ENCODE measurements around the gene DUSP10. TPM values are rescaled to one million over a fixed set of nuclear protein-coding genes. Genes with fewer than 3 reads are reported as not detected.

DUSP10 gene
- total RNA-seq: 1 to 10 TPM; 2.7 to 4.2 TPM
- 1 to 10 TPM; 1.4 to 4.4 (median 2.5) TPM for polyA plus RNA-seq
- total RNA-seq: 9.6 to 104 (median 11.7) reads per million in 6 experiments

GRCh38 chr1:221741703-221742554 lies at the start of gene DUSP10:
Gene DUSP10, minus strand, starts transcription at chr1:221742089. Its CDS starts 2,345 bp downstream, at chr1:221739744.
- POLR2A ChIA-PET: interaction anchor here (0.7 to 4.4 kb wide), 14 partner anchors 9 to 971 kb away, joined by 4 to 35 read pairs (median 6); partner anchors contain the start of genes AIDA and BROX

DNA sequence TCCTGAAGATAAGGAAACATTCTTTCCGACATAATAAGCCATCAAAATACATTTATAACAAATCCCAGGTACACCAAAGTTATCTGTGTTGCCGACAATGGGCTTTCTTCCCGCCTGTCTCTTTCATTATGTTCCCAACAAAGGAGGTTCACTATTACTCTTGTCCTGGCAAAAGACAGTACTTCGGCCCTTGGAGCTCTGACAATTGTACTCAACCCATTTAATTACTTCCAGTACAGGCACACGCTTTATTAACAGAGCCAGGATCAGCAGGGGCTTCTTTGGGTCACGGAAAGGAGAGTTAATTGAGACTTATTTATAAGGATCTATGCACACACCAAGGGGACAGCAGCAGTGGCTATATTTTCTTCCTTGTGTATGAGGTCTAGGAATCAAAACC lies 46.6 kb upstream of the DUSP10 start:
- DNase-seq: no peak
- Mint-ChIP-seq H3K9me3 (no peaks in the 10 kb centered on the region), H3K4me1 (peaks cover 4 to 27% (median 12%) of the 10 kb centered on the region in 4 donors), H3K4me3 (no peak overlapping the region), H3K36me3 (no peaks in the 10 kb centered on the region), H3K27ac (no peak overlapping the region), H3K27me3 (no peaks in the 10 kb centered on the region)
- POLR2A ChIA-PET: no interaction called here
- no peak for ATAC-seq

More at GRCh38 chr1:221741703-221742554, at the start of gene DUSP10:
- Mint-ChIP-seq H3K4me1 (peaks cover 9 to 30% (median 19%) of the 10 kb centered on the region in 4 donors), H3K27me3 (no peaks in the 10 kb centered on the region), H3K27ac (peak within 1 kb of the TSS in 5 of 10 donors; percentile 49 to 94 (median 73)), H3K9me3 (no peaks in the 10 kb centered on the region), H3K36me3 (peaks cover 0 to 19% (median 17%) of the 10 kb centered on the region in 3 donors), H3K4me3 (peak within 1 kb of the TSS in 3 of 10 donors; percentile 39 to 86 (median 70))
- peak; percentile 81 to 85 for ATAC-seq
- DNase-seq: peak; percentile 90 to 100 (median 99)

DNA sequence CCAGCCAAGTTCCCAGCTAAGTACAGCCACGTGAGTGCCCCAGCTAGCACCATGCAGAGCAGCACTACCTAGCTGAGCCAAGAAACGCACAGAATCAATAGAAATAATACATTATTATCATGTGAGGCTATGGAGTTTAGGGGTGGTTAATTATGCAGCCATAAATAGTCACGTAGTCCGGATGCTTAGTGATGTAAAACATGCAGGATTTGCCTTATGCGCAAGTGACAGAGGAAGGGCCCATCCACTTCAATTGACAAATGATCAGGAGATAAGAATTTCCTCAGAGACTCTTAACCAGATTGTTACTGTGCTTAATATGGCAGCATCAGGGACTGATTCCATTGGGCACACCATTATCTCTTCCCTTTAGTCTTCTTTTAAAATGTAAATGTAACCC lies 44.8 kb upstream of the DUSP10 start:
- POLR2A ChIA-PET: no interaction called here

GRCh38 chr1:221783936-221784335 lies 42.0 kb upstream of the DUSP10 start:
- POLR2A ChIA-PET: interaction anchor here (1.0 to 2.8 kb wide), 2 partner anchors 18 to 42 kb away, joined by 3 to 8 read pairs; partner anchors contain the start of gene DUSP10
- peak overlapping the region; percentile 51 to 80 (median 66) for H3K4me3 Mint-ChIP-seq
- peak in 4 of 10 donors; percentile 8 to 46 (median 31) for DNase-seq
- no peaks in the 10 kb centered on the region for H3K9me3 Mint-ChIP-seq
- H3K36me3 Mint-ChIP-seq: no peaks in the 10 kb centered on the region
- no peaks in the 10 kb centered on the region for H3K27me3 Mint-ChIP-seq
- H3K4me1 Mint-ChIP-seq: peaks cover 15 to 58% (median 43%) of the 10 kb centered on the region in 4 donors
- peak; percentile 84 to 87 for ATAC-seq
- peak overlapping the region in 4 of 10 donors; percentile 15 to 65 (median 42) for H3K27ac Mint-ChIP-seq

More for the DNA sequence above, 44.8 kb upstream of the DUSP10 start:
- no peak overlapping the region for H3K4me3 Mint-ChIP-seq
- H3K36me3 Mint-ChIP-seq: no peaks in the 10 kb centered on the region
- no peaks in the 10 kb centered on the region for H3K9me3 Mint-ChIP-seq
- H3K27me3 Mint-ChIP-seq: no peaks in the 10 kb centered on the region
- DNase-seq (no peak), ATAC-seq (no peak)
- no peak overlapping the region for H3K27ac Mint-ChIP-seq
- peaks cover 6 to 34% (median 24%) of the 10 kb centered on the region in 4 donors for H3K4me1 Mint-ChIP-seq

GRCh38 chr1:221783437-221783836 lies 41.5 kb upstream of the DUSP10 start:
- Mint-ChIP-seq H3K4me3 (peak overlapping the region; percentile 51 to 80 (median 66)), H3K27ac (peak overlapping the region in 5 of 10 donors; percentile 15 to 65 (median 27)), H3K36me3 (no peaks in the 10 kb centered on the region), H3K9me3 (no peaks in the 10 kb centered on the region), H3K27me3 (no peaks in the 10 kb centered on the region), H3K4me1 (peaks cover 19 to 63% (median 48%) of the 10 kb centered on the region in 4 donors)
- POLR2A ChIA-PET: interaction anchor here (2.8 kb wide), 1 partner anchor 42 kb away, joined by 8 read pairs; the partner anchor contains the start of gene DUSP10
- DNase-seq (peak in 4 of 10 donors; percentile 47 to 64 (median 50)), ATAC-seq (peak; percentile 84 to 89)

DNA sequence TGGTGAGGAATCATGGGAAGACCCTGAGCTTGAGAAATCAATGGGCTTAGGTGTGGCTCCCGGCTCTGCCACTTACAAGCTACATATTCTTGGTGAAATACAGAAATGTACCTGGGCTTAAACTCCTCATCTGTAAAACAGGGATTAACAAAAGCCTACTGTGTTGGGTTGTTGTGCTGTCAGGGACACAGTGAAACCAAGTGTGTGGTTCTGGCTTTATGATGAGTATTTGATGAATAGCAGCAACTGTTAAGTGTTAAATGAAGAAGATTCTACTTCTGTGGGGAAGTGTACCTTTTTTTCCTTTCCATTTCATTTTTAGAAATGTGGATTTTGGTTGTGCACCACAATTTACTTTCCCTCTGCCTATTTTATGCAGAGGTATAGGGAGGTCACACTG lies 41.1 kb upstream of the DUSP10 start:
- H3K36me3 Mint-ChIP-seq: no peaks in the 10 kb centered on the region
- H3K4me1 Mint-ChIP-seq: peaks cover 22 to 68% (median 52%) of the 10 kb centered on the region in 4 donors
- H3K9me3 Mint-ChIP-seq: no peaks in the 10 kb centered on the region
- POLR2A ChIA-PET: interaction anchor here (2.8 kb wide), 1 partner anchor 41 kb away, joined by 8 read pairs; the partner anchor contains the start of gene DUSP10
- no peaks in the 10 kb centered on the region for H3K27me3 Mint-ChIP-seq
- H3K27ac Mint-ChIP-seq: peak overlapping the region in 1 of 10 donors; percentile 48
- peak overlapping the region in 7 of 10 donors; percentile 52 to 80 (median 65) for H3K4me3 Mint-ChIP-seq
- no peak for ATAC-seq
- DNase-seq: no peak

DNA sequence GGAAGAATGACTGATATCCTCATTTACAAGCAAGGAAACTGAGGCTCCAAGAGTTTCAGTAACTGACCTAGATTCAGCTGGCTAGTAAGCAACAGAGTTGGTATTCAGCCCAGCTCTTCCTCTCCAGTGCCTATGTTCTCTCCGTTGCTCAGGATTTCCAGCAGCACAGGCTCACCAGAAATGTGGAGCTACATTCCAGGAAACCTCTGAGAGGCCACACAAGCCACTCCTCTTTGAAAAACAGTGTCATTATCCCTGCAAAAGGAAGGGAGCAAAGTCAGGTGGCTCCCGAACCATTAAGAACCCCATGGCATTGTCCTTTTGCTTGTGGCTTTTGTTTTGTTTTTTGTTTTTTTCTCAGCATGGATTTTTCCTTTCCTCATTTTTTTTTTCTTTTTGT lies 40.6 kb upstream of the DUSP10 start:
- Mint-ChIP-seq H3K27me3 (no peaks in the 10 kb centered on the region), H3K27ac (peak overlapping the region in 1 of 10 donors; percentile 48)

GRCh38 chr1:221781102-221781755 lies 39.3 kb upstream of the DUSP10 start:
- Mint-ChIP-seq H3K4me3 (no peak overlapping the region), H3K4me1 (peaks cover 30 to 85% (median 68%) of the 10 kb centered on the region in 4 donors), H3K36me3 (no peaks in the 10 kb centered on the region), H3K27me3 (no peaks in the 10 kb centered on the region), H3K9me3 (no peaks in the 10 kb centered on the region), H3K27ac (peak overlapping the region in 1 of 10 donors; percentile 67)
- ATAC-seq (no peak), DNase-seq (no peak)
- POLR2A ChIA-PET: interaction anchor here (2.8 kb wide), 1 partner anchor 39 kb away, joined by 8 read pairs; the partner anchor contains the start of gene DUSP10

More for the DNA sequence above, 40.6 kb upstream of the DUSP10 start:
- Mint-ChIP-seq H3K4me3 (peak overlapping the region in 1 of 10 donors; percentile 15), H3K9me3 (no peaks in the 10 kb centered on the region), H3K4me1 (peaks cover 24 to 73% (median 57%) of the 10 kb centered on the region in 4 donors), H3K36me3 (no peaks in the 10 kb centered on the region)
- DNase-seq (no peak), ATAC-seq (no peak)
- POLR2A ChIA-PET: interaction anchor here (2.8 kb wide), 1 partner anchor 41 kb away, joined by 8 read pairs; the partner anchor contains the start of gene DUSP10

DNA sequence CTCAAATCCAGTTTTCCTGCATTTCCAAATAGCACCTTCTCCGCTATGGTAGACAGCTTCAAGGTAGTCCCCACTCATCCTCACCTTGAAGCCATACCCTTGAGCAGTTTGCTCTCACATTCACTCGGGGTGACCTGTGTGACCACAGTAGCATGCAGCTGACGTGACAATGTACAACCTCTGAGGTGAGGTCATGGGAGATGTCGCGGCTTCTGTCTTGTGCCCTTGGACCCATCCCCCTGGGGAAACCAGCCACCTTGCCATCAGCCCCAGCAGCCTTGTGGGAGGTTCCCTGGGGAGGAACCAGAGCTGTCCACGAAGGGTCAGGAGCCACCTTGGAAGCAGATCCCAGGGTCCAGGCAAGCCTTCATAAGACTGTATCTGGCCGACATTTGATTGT lies 38.3 kb upstream of the DUSP10 start:
- H3K36me3 Mint-ChIP-seq: no peaks in the 10 kb centered on the region
- H3K27me3 Mint-ChIP-seq: no peaks in the 10 kb centered on the region
- peak overlapping the region in 1 of 10 donors; percentile 11 for H3K4me3 Mint-ChIP-seq
- POLR2A ChIA-PET: interaction anchor here (2.1 kb wide), 1 partner anchor 38 kb away, joined by 10 read pairs; the partner anchor contains the start of gene DUSP10
- DNase-seq (no peak), ATAC-seq (no peak)
- peak overlapping the region in 4 of 10 donors; percentile 11 to 75 (median 39) for H3K27ac Mint-ChIP-seq
- H3K9me3 Mint-ChIP-seq: no peaks in the 10 kb centered on the region
- H3K4me1 Mint-ChIP-seq: peaks cover 30 to 95% (median 68%) of the 10 kb centered on the region in 4 donors

DNA sequence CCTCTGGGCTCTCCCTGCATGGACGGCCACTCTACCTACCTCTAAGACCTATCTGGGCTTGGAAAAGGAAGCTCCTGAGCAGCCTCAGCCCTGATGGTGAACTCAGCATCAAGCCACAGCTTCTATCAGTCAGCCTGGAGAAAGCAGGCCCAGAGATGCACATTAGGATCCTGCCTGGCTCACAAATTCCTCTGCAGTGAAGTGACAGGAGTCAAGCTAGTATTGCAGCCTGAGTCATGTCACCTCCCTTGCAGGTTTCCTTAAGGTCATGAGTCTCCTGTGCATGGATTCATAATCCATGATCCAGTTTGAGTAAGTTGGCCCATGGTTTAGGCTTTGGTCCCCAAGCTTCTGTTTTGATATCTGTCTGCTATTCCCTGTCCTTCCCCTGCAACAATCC lies 37.9 kb upstream of the DUSP10 start:
- POLR2A ChIA-PET: interaction anchor here (2.1 kb wide), 1 partner anchor 37 kb away, joined by 10 read pairs; the partner anchor contains the start of gene DUSP10
- Mint-ChIP-seq H3K9me3 (no peaks in the 10 kb centered on the region), H3K4me1 (peaks cover 30 to 93% (median 66%) of the 10 kb centered on the region in 4 donors), H3K36me3 (no peaks in the 10 kb centered on the region), H3K27ac (peak overlapping the region in 7 of 10 donors; percentile 15 to 87 (median 56)), H3K27me3 (no peaks in the 10 kb centered on the region), H3K4me3 (peak overlapping the region in 1 of 10 donors; percentile 11)
- DNase-seq: no peak
- no peak for ATAC-seq

GRCh38 chr1:221778535-221779142 lies 36.8 kb upstream of the DUSP10 start:
- Mint-ChIP-seq H3K4me1 (peaks cover 28 to 81% (median 59%) of the 10 kb centered on the region in 4 donors), H3K27ac (peak overlapping the region; percentile 61 to 90 (median 86)), H3K9me3 (no peaks in the 10 kb centered on the region), H3K4me3 (peak overlapping the region; percentile 11 to 73 (median 61)), H3K27me3 (no peaks in the 10 kb centered on the region), H3K36me3 (no peaks in the 10 kb centered on the region)
- DNase-seq (peak in 5 of 10 donors; percentile 6 to 39 (median 33)), ATAC-seq (peak; percentile 58 to 61)
- POLR2A ChIA-PET: interaction anchor here (1.0 to 2.1 kb wide), 2 partner anchors 36 to 66 kb away, joined by 4 to 10 read pairs; partner anchors contain the start of gene DUSP10
